Gastroesophageal sphincter (tissue), 3 donors: ENCODE measurements around the gene RNF145.

Experiments
- CTCF ChIP-seq, 4 experiments: fragments of 200-600 bp in 2 of 4; fragments of 450-650 bp in 2 of 4; sonication (generic) in 1 of 4; IDR thresholded peaks; one replicate each; pipeline ENCODE4 v1.5.1; 2017 to 2019; ENCODE audit warnings: antibody characterized with exemption in 4 of 4, mild to moderate bottlenecking in 2 of 4, moderate library complexity in 2 of 4
- POLR2A ChIP-seq, 2 donors: fragments of 450-650 bp; IDR thresholded peaks; one replicate each; pipeline ENCODE4 v1.6.1; 2017; ENCODE audit warnings: antibody characterized with exemption in 2 of 2, mild to moderate bottlenecking in 2 of 2, moderate library complexity in 1 of 2
- POLR2AphosphoS5 ChIP-seq: sonication (generic); formaldehyde crosslinking; IDR thresholded peaks from one replicate; pipeline ENCODE4 v1.6.1; 2017; ENCODE audit warnings: antibody characterized with exemption

GRCh38 chr5:159170021-159170420, 39.3 kb downstream of the RNF145 start:
- no peak for TF ChIP-seq POLR2AphosphoS5
- TF ChIP-seq CTCF (IDR thresholded peaks at IDR 0.05), result no peak
- TF ChIP-seq POLR2A (IDR thresholded peaks at IDR 0.05), result no peak
